GM18519 (cell line): Measurements from ENCODE around the gene SRCIN1.

Experiments used
- ATAC-seq: cut with Tn5 transposase; IDR thresholded peaks from one replicate; pipeline ENCODE4 v1.9.1; 2021; ENCODE audit warnings: mild to moderate bottlenecking, moderate library complexity; ENCODE audit not compliant: unreplicated experiment, low FRiP score

The SRCIN1 gene

DNA sequence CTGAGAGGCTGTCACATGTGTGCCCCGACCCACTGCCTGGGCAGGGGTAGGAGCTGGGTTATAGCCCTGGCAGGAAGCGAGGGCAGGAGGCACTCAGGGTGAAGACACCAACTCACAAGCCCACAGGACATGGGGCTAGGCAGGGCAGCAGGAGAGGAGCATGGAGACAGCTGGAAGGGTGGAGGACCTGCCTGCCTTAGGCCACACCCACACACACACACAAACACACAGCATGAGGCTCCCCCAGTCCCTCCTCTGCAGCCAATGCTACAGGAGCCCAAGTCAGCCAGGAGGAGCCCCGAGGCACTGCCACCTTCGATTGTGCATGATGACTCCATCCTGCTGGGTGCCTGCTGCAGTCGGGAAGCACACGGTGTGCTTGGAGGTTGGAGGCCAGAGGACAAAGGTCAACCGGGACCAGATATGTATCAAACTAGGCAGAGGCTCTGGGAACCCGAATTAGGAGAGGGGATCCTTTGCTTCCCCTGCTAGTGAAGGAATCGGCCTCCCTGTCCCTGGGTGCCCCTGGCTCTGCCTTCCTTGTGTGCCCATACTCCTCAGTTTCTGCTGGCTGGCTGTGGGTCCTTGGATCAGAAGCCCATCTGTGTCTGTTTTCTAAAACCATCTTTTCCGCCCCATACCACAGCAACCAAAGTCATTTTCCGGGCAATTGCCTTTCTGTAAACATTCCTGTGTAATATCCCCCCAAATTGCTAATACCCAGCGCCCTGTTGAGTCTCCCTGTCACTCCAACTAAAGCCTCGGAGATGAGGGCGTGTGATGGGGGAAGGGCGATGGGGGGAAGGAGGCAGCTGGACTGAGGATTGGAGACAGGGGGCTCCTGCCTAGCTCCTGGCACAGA, 20.5 kb downstream of the SRCIN1 start:
- ATAC-seq, result no peak

DNA sequence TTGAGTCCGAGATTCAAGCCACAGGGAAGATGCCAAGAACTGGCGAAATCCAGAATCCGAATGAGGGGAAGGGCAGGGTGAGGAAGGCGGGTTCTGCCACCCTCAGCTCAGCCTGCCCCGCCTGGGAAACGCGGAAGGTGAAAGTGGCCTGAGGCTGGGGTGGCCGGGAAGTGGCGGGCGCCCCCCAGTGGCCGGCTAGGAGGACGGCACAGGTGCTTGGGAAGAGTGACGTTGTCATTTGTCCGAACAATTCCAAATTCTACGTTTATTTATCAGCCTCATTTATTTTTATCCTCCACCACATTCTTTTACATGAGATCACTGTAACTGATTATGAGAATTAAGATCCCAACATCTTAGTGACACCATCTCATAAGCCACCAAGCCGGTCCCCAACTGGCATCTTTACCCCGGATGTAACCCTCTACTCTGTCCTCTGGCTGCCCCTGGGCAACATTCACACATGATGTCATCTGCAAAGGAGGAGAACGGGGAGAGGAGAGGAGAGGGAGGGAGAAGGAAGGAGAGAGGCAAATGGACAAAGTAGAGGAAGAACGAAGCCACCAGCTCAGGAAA, 21.3 kb downstream of the SRCIN1 start:
- no peak for ATAC-seq

- no peak for ATAC-seq
These were observed 21.9 kb downstream of the SRCIN1 start for GRCh38 chr17:38583828-38584349.

GRCh38 chr17:38583176-38583575, 22.6 kb downstream of the SRCIN1 start:
- ATAC-seq, result no peak

GRCh38 chr17:38582069-38582468, 23.7 kb downstream of the SRCIN1 start:
- ATAC-seq, result no peak

- no peak for ATAC-seq
These were observed 25.8 kb downstream of the SRCIN1 start for GRCh38 chr17:38579934-38580333.

- ATAC-seq, result no peak
These were observed 26.7 kb downstream of the SRCIN1 start for GRCh38 chr17:38579083-38579480.

DNA sequence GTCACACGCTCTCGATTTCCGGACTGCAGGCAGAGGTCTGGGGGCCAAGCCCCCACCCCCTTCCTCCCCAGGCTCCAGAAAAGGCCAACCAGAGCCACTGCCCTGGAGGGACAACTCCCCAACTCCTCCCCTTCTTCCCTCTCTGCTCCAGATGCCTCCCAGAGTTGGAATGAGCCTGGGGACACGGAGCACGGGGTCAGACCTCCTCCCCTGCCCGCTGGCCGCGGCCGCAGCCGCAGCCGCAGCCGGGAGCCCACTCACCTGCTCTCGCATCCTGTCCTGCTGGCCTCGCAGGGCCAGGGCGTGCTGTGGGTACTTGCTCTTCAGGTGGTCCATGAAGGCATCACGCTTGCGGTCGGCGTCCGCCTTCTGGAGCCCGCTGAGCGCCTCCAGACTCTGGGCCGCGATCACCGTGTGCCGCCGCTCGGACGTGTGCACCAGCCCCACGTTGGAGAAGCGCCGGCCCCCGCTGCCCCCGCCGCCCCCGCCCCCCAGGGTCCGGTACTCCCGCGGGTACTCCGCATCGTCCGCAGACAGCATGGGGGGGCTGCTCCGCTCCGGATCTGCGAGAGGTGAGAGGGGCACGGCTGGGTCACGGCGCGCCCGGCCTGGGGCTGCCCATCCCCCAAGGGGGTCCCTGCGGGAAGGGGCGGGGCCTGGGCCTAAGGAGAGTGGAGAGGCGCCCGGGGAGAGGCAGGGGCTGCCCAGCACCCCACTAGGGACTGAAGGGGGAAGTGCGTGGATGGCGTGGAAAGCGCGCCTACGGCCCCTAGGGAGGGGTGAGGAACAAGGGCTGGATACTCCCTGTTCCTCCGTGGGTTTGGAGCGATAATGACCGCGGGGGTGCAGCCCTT, 27.3 kb downstream of the SRCIN1 start:
- ATAC-seq, result no peak

DNA sequence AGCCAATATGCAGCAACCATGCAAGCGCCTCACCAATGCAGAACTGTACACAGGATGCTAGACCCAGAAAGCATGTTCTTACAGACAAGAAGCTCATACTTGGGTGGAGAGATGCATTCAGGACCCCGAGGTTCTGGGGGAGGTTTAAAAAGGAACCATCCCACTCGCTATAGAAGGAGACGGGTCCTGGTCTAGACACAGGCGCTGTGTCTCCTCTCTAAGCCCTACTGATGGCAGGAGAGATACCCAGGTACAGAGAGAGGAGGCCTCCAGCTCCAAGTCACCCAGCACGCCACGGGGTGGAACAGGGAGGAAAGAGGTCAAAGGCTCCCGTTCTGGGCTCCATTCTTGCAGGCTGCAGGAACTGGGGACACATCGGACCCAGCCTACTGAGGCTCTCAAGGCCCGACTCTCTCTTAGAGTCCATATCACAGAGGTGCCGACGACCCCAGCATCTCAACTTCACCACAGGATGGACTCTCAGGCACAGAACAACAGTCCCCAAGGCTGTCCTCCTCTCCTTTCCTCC, 28.0 kb downstream of the SRCIN1 start:
- ATAC-seq, result no peak

GRCh38 chr17:38577244-38577643, 28.5 kb downstream of the SRCIN1 start:
- no peak for ATAC-seq

DNA sequence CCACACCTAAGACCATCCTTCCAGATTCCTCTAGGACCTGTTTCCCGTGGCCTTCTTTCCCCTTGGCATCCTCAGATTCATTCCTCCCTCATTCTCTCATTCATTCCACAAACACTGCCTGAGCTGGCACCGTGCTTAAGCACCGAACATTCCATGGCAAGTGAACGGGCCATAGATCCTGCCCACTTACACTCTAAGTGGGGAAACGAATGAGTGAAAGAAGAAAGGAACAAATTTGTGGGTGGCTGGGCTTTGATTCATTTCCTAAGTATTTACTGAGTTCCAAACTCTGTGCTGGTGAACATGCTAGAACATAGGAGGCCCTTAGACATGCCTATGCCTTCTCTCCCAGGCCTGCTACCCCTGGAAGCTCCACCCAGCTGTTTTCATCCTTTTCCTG, 30.0 kb downstream of the SRCIN1 start:
- no peak for ATAC-seq

- ATAC-seq, result no peak
These were observed 31.0 kb downstream of the SRCIN1 start for GRCh38 chr17:38574712-38575111.

- ATAC-seq, result no peak
These were observed 32.9 kb downstream of the SRCIN1 start for GRCh38 chr17:38572669-38573365.

DNA sequence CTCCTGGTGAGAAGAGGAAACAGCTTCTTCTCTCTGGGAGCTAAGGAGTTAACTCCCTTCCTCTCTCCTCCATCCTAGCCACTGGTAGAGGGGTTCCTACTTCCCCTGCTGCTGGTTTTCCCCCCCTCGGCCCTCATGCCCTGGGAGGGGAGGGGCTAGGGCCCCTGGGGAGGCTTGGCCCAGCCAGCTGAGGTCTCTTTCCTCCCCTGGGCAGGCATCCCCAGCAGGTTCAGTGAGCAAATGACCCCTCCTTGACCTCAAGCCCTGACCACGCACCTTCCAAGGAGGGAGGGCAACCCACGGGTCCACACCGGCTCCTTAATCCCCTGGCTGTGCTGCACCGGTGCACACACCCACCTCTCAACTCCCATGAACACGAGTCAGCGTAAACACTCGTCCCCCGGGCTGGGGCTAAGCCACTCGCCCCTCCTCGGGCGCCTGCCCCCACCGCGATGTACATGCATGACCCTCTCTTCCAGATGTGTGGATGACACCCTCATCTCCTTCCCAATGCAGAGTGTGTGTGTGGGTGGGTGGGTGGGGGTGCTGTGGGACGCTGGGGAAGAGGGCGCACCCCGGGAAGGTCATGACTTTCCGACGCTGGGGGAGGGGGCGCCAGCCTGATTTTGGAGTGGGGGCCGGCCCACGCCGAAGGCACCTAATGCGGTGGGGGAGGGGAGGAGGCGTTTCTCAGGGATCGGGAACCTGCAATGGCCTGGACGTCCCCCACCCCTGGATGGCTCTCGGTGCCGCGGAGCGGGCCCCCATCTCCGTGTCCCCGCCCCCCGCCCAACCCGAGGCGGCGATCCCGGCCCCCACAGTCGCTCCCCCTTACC, 33.7 kb downstream of the SRCIN1 start:
- ATAC-seq, result no peak

DNA sequence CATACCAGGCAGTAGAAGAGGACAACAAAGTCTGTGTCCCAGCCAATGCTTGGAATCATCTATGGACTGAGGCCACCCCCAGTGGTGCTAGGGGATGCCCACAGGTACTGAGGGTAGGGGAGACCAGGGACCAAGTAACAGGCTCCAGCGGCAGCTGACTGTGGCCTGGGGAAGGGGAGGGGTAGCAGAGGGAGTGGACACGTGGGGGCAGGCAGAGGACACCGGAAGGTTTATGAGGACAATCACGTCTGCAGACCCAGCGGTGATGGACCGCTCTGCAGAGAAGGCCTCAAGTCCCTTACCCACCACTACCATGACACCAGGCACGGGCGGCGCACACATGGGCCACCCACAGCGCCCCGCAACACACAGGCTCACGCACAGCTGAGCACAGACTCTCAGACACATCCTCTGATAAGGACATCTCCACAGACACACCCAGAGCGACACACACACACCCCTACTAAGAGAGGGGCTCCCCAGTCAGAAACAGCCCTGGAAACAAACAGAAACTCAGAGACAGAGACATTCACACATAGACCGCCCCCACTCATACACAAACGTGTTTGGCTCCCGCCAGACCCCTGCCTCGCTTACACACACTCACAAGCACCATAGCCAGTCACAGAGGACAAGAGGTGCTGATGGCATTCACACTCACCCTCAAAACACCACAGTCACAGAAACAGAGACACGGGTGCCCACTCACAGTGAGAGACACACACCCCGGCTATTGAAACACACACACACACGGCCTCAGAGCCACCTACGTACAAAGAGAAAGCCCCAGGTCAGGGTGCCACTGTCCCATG, 35.8 kb downstream of the SRCIN1 start:
- no peak for ATAC-seq

- no peak for ATAC-seq
These were observed 36.8 kb downstream of the SRCIN1 start for GRCh38 chr17:38568845-38569510.

DNA sequence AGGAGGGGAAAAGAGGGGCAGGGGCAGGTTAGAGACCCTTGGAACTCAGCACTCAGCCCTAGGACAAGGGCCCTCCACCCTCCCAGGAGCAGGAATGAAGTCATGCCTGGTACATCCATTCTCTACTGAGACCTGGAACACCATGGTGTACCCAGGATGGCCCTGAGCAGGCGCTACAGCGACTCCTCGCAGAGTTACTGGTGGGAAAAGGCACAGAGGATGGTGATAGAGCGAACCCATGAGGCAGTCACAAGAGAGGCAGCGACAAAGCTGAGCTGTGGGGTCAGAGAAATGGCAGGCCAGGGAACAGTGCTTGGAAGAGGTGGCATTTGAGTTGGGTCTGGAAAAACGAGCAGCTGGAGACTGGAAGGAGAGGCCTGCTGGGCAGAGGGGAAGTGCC, 37.5 kb downstream of the SRCIN1 start:
- ATAC-seq, result no peak

GRCh38 chr17:38567350-38567749, 38.4 kb downstream of the SRCIN1 start:
- no peak for ATAC-seq
